ENCODE results near the gene NFAM1.

NFAM1 gene

GRCh38 chr22:42473484-42474193, 41.4 kb upstream of the NFAM1 start (continued):
- no peak for TF ChIP-seq ZSCAN18 (tag by site-specific recombination; IDR thresholded peaks at IDR 0.05)
- TF ChIP-seq ZNF785 (tag by site-specific recombination; IDR thresholded peaks at IDR 0.05), result no peak
- TF ChIP-seq WT1 (tag by site-specific recombination; IDR thresholded peaks at IDR 0.05), result no peak
- no peak for TF ChIP-seq ZSCAN5A (tag by site-specific recombination; IDR thresholded peaks at IDR 0.05)
- TF ChIP-seq MYNN (tag by site-specific recombination; IDR thresholded peaks at IDR 0.05; ENCODE audit: borderline replicate concordance), result no peak
- TF ChIP-seq ZNF704 (tag by site-specific recombination; IDR thresholded peaks at IDR 0.05), result peak; percentile 56; the same call in 1 of the 2 replicates
- peak; percentile 88 for TF ChIP-seq ZBTB8A (tag by site-specific recombination; IDR thresholded peaks at IDR 0.05)
- peak; percentile 98 for TF ChIP-seq ZNF518A (tag by site-specific recombination; conservative IDR thresholded peaks at IDR 0.05; ENCODE audit: low read depth)
- peak; percentile 90 for TF ChIP-seq ZNF510 (tag by site-specific recombination; IDR thresholded peaks at IDR 0.05; ENCODE audit: insufficient replicate concordance)
- 0 out of 2 replicates have a peak, but pooled peaks have one; percentile 25 for TF ChIP-seq ZNF24 (tag by site-specific recombination; IDR thresholded peaks at IDR 0.05)
- no peak for TF ChIP-seq FEZF1 (tag by site-specific recombination; IDR thresholded peaks at IDR 0.05)
- TF ChIP-seq SP7 (tag by site-specific recombination; IDR thresholded peaks at IDR 0.05), result no peak
- peak; percentile 84 for TF ChIP-seq ZXDB (tag by site-specific recombination; IDR thresholded peaks at IDR 0.05)
- TF ChIP-seq ZNF433 (tag by site-specific recombination; IDR thresholded peaks at IDR 0.05; ENCODE audit: low read depth), result peak; percentile 88
- no peak; the same call in 1 of the 2 replicates for TF ChIP-seq GFI1B (tag by site-specific recombination; IDR thresholded peaks at IDR 0.05)
- TF ChIP-seq ZNF184 (tag by site-specific recombination; IDR thresholded peaks at IDR 0.05), result no peak
- TF ChIP-seq ZNF138 (tag by site-specific recombination; IDR thresholded peaks at IDR 0.05; ENCODE audit: borderline replicate concordance), result 0 out of 2 replicates have a peak, but pooled peaks have one; percentile 52
- no peak for TF ChIP-seq ZNF513 (tag by site-specific recombination; IDR thresholded peaks at IDR 0.05)
- peak; percentile 81; the same call in 1 of the 2 replicates for TF ChIP-seq ZNF292 (tag by site-specific recombination; IDR thresholded peaks at IDR 0.05; ENCODE audit: borderline replicate concordance, low read depth)
- TF ChIP-seq ZNF629 (tag by site-specific recombination; IDR thresholded peaks at IDR 0.05), result peak; percentile 64; the same call in 1 of the 2 replicates
- TF ChIP-seq PRDM10 (tag by site-specific recombination; IDR thresholded peaks at IDR 0.05), result no peak
- TF ChIP-seq ZNF133 (tag by site-specific recombination; IDR thresholded peaks at IDR 0.05), result no peak
- peak; percentile 95; the same call in 1 of the 2 replicates for TF ChIP-seq AEBP2 (tag by site-specific recombination; IDR thresholded peaks at IDR 0.05; ENCODE audit: borderline replicate concordance)

All from HEK293 (cell line).